Endothelial cell of umbilical vein (primary cell): ENCODE data around the gene BOD1L1.

Experiments
- FOS ChIP-seq: IDR thresholded peaks from 2 replicates; pipeline ENCODE4 v1.6.1; 2011; ENCODE audit warnings: mild to moderate bottlenecking, low read length, moderate library complexity, borderline replicate concordance; ENCODE audit not compliant: insufficient read depth
- GATA2 ChIP-seq: IDR thresholded peaks from 2 replicates; pipeline ENCODE4 v1.7.0; 2011; ENCODE audit warnings: low read depth, mild to moderate bottlenecking, moderate library complexity, mixed read lengths, low read length; ENCODE audit not compliant: insufficient read length, insufficient read depth
- MAX ChIP-seq: IDR thresholded peaks from 2 replicates; pipeline ENCODE4 v1.6.1; 2011; ENCODE audit not compliant: insufficient read depth, insufficient read length
- POLR2A ChIP-seq: IDR thresholded peaks from 2 replicates; pipeline ENCODE4 v1.6.1; 2012; ENCODE audit warnings: low read depth, mild to moderate bottlenecking, control low read depth, low read length
- POLR2AphosphoS5 ChIP-seq: IDR thresholded peaks from 2 replicates; pipeline ENCODE4 v1.6.1; 2012; ENCODE audit warnings: low read depth, mild to moderate bottlenecking, control low read depth, low read length, moderate library complexity; ENCODE audit not compliant: insufficient read depth
- TF ChIP-seq, protein P1 (sequence below), 2 donors: IDR thresholded peaks; 1 replicate in 1 of 2; 2 replicates in 1 of 2; pipeline ENCODE4 v1.5.1; 2011; ENCODE audit warnings: low read length in 2 of 2, mild to moderate bottlenecking in 2 of 2, moderate library complexity in 2 of 2, control low read depth in 1 of 2, inconsistent platforms in 1 of 2, low read depth in 1 of 2; ENCODE audit not compliant: insufficient read depth in 1 of 2; ENCODE audit errors: extremely low read depth in 1 of 2

GRCh38 chr4:13527192-13527980 lies 100.1 kb downstream of the BOD1L1 start:
- TF ChIP-seq POLR2A (no peak), FOS (no peak), POLR2AphosphoS5 (no peak), GATA2 (no peak), MAX (no peak)
- TF ChIP-seq, protein P1, sequence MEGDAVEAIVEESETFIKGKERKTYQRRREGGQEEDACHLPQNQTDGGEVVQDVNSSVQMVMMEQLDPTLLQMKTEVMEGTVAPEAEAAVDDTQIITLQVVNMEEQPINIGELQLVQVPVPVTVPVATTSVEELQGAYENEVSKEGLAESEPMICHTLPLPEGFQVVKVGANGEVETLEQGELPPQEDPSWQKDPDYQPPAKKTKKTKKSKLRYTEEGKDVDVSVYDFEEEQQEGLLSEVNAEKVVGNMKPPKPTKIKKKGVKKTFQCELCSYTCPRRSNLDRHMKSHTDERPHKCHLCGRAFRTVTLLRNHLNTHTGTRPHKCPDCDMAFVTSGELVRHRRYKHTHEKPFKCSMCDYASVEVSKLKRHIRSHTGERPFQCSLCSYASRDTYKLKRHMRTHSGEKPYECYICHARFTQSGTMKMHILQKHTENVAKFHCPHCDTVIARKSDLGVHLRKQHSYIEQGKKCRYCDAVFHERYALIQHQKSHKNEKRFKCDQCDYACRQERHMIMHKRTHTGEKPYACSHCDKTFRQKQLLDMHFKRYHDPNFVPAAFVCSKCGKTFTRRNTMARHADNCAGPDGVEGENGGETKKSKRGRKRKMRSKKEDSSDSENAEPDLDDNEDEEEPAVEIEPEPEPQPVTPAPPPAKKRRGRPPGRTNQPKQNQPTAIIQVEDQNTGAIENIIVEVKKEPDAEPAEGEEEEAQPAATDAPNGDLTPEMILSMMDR (IDR thresholded peaks at IDR 0.05; ENCODE audit: extremely low read depth in 1 of 2, insufficient read depth in 1 of 2, low read depth in 1 of 2, low read length in 2 of 2), result no peak
